Measurements from ENCODE around the gene HLA-DMA.

HLA-DMA gene

DNA sequence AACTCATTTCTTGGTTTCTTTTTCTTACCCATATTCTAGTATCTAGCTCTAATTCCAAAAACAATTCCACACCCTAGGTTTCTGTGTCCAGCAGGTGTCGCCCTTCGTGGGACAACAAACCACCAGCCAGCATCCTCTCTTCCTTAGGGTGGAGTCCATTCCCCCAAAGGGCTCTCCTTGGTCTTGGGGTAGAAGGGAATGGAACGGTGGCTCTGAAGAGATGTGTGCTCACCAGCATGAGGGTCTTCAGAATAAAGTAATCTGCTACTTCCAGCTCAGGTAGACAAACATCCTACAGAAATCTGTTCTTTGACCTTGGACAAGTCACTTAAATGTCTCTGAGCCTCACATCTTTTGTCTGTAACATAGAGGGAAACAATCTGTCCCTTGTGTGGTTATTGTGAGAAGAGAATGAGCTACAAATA lies 19.2 kb downstream of the HLA-DMA start:
- DNase-seq (ENCODE audit: low read depth in 1 of 2, low spot score in 1 of 2): peak; percentile 63 to 69

DNA sequence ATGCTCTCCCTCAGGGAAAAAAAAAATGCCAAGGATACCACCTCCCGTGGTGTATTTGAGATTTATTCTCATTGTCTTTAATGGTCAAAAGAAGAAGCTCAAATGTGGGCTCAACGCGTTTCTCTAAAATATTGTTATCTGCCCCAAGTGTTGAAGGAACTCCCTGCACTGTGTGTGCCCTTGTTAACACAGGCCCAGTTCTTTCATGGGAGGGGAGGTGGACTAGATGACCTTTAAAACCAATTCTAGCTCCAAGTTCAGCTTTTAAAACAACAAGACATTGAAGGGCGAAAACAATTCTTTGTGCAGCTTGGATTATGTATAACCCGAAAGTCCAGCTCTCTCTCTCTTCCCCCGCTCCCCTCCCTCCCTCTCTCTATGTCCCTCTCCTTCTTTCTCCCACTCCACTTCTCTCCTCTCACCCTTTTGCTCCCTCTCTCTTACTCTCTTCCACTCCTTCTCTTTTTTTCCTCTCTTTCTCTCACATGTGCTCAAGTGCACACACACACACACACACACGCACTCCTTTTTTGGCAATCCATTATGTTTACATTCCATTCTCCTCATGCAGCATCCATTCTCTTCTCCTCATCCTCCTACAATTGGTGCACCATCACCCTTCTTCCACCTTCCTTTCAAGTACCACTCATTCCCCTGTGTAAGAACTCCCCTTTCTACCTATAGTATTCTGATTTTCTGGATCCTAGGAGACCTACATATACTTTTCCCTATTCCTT lies 20.6 kb downstream of the HLA-DMA start:
- DNase-seq (ENCODE audit: low read depth in 1 of 2, low spot score in 1 of 2): no peak

DNA sequence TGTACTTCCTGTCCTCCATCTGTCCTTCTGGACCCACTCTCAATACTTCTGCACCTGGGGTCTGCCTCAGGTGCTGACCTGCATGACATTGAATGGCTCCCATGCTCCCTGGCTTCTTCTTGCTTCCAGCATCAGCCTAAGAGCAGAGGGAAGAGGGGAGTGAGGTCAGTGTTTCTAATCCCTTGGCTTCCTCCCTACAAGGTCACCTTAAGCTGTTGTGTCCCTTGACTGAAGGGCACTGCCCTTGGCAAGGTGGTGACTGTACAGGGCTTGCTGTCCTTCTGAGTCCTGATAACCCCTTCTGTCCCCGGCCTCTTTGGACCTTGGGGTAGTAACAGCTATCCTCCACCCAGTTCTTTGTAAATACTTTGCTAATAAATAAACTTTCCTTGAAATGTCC lies 21.7 kb downstream of the HLA-DMA start:
- DNase-seq (ENCODE audit: low read depth in 1 of 2, low spot score in 1 of 2): no peak

DNA sequence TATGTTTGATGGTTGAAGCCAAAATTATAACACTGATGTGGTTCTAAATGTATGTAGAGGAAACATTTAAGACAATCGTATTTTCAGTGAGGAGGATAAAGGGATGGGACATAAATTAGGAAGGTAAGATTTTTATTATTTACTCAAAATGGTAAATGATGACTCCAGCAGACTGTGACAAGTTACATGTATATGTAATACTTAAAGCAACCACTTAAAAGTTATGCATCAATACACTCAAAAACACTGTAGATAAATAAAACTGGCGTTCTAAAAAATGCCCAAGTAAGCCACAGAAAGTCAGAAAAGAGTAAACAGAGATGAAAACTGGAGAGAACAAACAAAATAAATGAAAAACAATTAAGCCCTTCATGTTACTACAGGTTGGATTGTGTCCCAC lies 30.8 kb downstream of the HLA-DMA start:
- no peak for DNase-seq (ENCODE audit: low read depth in 1 of 2, low spot score in 1 of 2)

DNA sequence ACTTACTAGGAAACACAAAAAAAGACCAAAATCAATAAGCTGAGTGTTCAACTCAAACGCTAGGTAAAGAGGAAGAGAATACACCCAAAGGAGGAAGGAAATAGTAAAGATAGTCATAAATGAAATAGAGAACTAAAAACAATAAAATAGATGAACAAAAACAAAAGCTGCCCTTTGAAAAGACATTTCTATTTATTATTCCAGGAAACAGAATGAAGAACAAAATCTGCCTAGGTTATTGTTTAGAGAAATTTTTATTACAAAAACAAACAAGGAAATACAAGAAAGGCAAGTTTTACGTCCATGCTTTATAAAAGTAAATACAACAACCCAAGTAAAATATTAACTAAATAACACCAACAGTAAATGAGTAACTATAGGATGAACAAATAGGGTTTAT lies 32.2 kb downstream of the HLA-DMA start:
- DNase-seq (ENCODE audit: low read depth in 1 of 2, low spot score in 1 of 2): no peak

DNA sequence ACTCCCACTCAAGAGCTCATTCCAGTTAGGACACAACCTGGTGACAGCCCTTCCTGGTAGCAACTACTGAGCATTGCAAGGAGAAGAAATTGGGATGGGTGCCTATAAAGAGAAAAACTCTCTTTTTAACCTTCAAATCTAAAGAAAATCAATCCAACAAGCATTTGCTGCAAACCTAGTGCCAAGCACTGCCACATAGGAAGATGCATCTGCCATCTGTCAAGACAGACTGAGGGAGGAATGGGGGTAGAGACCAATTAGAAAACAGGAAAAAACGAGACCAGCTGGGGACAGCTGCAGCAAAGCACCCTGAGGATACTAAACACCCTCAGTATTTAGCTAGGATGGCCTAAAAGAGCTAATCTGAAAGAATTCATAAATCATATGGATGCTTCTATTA lies 39.9 kb downstream of the HLA-DMA start:
- no peak for DNase-seq (ENCODE audit: low read depth in 1 of 2, low spot score in 1 of 2)

DNA sequence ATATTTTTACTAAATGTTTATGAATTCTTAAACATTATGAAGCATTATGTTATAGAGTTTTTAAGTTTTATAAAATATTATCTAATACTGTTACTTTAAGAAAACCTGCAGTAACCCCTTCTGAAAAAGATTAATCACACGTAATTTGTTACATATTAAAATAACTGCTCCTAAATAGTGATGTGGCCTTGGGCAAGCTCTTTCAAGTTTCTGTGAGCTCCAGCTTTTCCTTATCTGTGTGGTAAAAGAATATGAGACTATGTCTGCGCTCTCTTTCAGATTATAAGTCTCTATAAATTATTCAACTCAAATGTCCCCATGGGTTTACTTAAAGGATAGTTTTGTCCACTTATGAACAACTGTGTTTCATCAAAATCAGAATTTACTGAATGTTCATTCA lies 44.0 kb downstream of the HLA-DMA start:
- no peak for DNase-seq (ENCODE audit: low read depth in 1 of 2, low spot score in 1 of 2)

DNA sequence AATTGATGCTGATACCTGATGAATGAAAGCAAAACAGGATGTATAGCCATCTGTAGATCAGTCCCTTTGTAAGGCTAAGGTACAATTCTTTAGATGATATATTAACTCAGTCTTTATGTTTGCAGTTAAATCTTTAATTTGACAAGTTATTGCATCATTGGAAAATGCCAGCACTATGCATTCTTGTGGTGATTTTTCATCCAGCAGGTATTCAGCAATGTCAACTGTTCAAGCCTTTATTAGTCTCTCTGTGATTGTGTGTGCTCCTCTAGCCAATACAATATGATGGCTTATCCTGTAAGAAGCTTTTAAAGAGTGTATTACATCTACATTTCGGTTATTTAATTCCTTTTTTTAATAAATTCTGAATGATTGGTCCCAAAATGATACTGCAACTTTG lies 46.4 kb downstream of the HLA-DMA start:
- DNase-seq (ENCODE audit: low read depth in 1 of 2, low spot score in 1 of 2): no peak

DNA sequence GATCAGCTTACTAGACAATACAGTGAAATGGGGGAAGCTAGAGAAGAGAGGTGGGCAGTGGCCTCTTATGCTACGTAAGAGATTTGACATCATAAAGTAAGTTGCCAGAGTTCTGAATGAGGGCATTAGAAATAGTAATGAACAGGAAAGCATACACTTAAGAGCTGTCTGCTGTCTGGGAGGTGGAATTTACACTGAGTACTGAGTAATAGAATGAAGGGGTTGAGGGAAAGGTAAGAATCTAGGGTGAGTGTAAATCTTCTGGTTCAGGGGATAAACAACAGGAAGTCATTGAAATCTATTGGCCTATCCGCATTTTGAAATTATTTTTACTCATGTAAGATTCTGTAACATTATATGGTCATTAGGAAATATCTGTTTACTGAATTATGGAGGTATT lies 47.8 kb downstream of the HLA-DMA start:
- DNase-seq (ENCODE audit: low read depth in 1 of 2, low spot score in 1 of 2): no peak

DNA sequence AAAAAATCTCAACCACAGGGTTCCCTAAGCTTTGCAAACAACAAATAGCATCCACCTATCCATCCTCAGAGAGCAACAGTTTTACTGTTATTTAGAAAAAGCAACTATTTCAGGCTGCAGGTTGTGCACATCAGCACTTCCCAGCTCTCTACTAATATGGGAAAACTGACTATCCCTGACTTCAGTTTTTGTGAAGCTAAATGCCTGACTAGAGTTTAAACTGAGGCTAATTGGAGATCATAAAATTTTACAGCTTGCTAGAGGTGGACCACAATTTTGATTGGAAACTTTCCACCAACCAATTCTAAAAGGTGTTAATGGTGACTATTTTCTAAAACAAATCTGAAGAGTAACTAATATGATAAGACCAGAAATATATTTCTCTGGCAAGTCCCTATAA lies 48.9 kb downstream of the HLA-DMA start:
- no peak for DNase-seq (ENCODE audit: low read depth in 1 of 2, low spot score in 1 of 2)

Measured in activated CD4-positive, alpha-beta T cell treated with anti-CD3 and anti-CD28 coated beads, Interleukin-2, amount 50 U/mL, for 24 hours (primary cell).